Esophagus mucosa (tissue), 1 donor: ENCODE data around the gene SLC19A1. TPM values are rescaled to one million over a fixed set of nuclear protein-coding genes. Genes with fewer than 3 reads are reported as not detected.
A peak's percentile ranks its signal among the peaks of the same experiment; 100 is the strongest.

Experiments
- ATAC-seq: fragments of 200-7000 bp; cut with Tn5 transposase; one replicate; pipeline ENCODE4 v1.9.1; 2020
- total RNA-seq: library from RNA; stranded (reverse); gene quantifications from one replicate; pipeline ENCODE4 v1.2.4, GENCODE V29; 2023
- donor health status: DM: yes; HTN: yes; CAD: no.

SLC19A1 gene
- total RNA-seq, 1 donor from 2014 or later = 3.1 TPM

DNA sequence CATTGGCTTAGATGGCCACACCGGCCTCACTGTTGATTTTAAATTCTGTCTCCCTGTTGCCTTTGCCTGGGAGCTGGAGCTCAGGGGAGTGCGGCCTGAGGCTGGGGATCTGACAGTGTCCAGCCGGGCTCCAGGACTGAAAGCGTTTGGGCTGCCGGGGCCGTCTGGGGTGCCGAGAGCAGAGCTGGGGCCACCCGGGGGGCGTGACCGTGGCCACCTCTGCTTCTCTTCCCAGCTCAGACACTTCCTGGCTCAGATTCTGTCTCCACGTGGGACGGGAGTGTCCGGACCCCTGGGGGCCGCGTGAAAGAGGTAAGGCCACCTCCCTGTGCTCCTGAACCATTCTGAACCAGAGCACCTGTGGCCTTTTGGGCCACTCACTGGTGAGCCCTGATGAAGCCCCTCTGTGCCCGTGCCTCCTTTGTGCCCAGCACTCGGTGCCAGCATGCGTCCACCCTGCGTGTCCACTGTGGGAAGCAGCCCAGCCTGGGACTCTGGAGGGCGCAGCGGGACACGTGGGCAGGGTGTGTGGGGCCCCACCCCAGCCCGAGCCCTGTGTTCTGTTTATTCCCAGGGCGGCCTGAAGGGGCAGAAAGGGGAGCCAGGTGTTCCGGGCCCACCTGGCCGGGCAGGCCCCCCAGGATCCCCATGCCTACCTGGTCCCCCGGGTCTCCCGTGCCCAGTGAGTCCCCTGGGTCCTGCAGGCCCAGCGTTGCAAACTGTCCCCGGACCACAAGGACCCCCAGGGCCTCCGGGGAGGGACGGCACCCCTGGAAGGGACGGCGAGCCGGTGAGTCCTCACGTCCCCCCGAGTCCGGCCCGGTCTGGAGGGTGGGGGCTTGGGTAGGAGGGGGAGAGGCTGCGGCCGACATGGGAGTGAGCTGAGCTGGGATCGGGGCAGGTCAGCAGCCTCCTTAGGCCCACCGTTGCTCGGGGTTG, 64.8 kb downstream of the SLC19A1 start:
- ATAC-seq = peak; percentile 3

DNA sequence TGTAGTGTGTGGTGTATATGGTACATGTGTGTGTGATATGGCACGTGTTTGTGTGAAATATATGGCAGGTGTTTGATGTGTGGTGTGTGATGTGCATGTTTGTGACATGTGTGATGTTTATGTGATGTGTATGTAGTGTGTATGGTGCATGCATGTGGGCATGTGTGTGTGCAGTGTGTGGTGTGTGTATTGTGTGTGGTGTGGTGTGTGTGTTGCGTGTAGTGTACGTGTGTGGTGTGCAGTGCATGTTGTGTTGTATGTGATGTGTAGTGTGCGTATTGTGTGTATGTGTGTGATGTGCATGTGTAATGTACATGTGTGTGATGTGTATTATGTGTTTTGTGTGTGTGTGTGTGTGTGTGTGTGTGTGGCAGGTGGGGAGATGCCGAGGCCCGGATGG, 65.7 kb downstream of the SLC19A1 start:
- no peak for ATAC-seq

- no peak for ATAC-seq
Observed at GRCh38 chr21:45475797-45476570, 66.3 kb downstream of the SLC19A1 start.

GRCh38 chr21:45475004-45475685, 67.1 kb downstream of the SLC19A1 start:
- ATAC-seq = no peak

GRCh38 chr21:45474323-45474950, 67.8 kb downstream of the SLC19A1 start:
- ATAC-seq = no peak

DNA sequence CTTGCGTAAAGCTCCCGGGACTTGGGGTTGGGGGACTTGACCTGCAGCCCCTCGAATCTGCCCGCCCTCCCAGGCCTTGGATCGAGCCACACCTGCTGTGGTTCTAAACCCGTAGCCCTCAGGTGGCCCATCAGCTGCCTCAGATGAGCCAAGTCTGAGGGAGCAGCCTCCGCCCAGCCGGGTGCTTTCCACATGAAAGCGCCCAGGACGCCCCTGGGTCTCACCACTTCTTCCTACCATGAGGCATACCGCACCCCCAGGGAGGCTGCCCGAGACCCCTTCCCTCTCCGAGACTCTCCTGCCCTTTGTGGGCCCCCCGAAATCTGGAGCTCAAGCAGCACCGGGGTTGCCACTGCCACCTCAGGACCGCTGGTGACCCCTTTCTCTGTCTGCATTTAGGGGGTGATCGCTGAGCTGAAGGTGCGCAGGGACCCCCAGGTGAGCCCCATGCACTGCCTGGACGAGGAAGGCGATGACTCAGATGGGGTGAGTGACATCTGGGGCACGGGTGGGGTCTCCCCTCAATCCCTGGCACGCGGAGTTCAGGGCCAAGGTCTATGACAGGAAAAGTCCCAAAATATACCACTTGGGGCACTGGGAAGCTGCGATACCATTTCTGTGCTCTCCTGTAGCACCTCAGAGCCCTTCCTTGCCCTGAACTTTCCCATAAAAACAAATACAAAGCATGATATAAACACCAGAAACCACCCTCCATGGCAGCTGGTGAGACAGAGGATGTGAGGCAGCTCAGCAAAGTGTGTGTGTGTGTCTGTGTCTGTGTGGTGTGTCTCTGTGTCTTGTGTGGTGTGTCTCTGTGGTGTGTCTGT, 68.5 kb downstream of the SLC19A1 start:
- no peak for ATAC-seq

GRCh38 chr21:45472445-45473365, 69.5 kb downstream of the SLC19A1 start:
- no peak for ATAC-seq

GRCh38 chr21:45471525-45472221, 70.6 kb downstream of the SLC19A1 start:
- no peak for ATAC-seq

- peak; percentile 88 for ATAC-seq
Observed at GRCh38 chr21:45470773-45471524, 71.3 kb downstream of the SLC19A1 start.

- no peak for ATAC-seq
Observed at GRCh38 chr21:45470087-45470515, 72.1 kb downstream of the SLC19A1 start.

DNA sequence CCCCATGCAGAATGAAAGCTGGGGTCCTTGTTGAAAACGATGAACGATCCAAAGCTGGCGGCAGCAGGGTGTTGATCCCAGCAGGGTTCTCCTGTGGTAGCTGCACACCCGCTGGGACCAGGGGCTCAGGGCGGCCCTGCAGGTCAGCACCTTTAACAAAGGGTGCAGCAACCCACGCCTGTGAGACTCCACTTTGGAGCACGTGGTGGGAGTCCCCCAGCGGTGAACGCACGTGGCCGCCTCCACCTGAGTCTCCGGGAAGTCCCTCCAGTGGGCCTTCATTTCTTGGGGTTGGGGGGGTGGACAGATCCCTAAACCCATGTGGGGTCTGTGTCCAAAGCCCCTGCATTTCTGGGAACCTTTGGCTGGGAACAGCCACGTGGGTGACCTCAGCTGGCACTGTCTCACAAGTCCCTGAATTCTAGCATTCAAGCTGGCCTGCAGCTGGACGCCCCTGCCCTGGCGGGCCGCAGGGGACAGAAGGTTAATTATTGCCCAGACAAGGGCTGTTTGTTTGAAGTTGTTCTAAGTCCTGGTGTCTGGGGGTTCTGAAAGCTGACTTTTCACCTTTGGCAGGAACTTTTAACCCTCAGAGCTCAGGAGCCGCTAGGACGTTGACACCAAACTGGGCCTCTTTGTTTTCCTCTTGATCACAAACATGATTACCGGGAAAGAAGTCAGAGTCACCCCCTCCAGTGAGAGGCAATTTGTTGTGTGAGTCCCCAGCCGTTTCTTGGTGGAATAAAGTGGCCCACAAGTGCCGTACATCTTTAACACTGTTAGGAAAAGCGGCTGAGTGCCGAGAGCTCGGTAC, 72.8 kb downstream of the SLC19A1 start:
- ATAC-seq = no peak

GRCh38 chr21:45468971-45469272, 73.3 kb downstream of the SLC19A1 start:
- ATAC-seq = no peak

GRCh38 chr21:45468051-45468970, 73.9 kb downstream of the SLC19A1 start:
- no peak for ATAC-seq

DNA sequence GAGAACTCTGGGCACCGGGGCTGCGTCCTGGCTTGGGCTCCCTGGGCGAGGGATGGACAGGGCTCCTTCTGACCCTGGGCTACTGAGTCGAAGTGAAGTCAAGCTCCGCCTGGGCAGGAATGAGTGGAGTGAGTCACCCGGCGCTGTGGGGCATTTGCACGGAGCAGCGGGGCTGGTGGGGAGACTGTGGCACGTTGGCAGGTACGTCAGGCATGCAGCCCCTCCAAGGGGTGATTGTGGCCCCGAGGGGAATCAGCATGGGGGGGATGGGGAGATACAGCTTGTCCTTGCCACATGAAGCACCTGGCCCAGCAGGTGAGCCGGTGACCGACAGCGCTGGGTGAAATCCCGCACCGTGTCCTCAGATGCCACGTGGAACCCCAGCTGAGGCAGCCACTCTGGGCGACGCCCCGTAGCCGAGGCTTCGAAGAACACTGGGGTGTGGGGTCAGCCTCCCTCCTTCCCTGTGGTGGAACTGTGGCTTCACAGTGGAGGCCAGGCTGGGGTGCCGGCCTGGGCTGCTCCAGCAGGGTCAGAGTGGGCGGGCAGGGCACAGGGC, 74.9 kb downstream of the SLC19A1 start:
- no peak for ATAC-seq

DNA sequence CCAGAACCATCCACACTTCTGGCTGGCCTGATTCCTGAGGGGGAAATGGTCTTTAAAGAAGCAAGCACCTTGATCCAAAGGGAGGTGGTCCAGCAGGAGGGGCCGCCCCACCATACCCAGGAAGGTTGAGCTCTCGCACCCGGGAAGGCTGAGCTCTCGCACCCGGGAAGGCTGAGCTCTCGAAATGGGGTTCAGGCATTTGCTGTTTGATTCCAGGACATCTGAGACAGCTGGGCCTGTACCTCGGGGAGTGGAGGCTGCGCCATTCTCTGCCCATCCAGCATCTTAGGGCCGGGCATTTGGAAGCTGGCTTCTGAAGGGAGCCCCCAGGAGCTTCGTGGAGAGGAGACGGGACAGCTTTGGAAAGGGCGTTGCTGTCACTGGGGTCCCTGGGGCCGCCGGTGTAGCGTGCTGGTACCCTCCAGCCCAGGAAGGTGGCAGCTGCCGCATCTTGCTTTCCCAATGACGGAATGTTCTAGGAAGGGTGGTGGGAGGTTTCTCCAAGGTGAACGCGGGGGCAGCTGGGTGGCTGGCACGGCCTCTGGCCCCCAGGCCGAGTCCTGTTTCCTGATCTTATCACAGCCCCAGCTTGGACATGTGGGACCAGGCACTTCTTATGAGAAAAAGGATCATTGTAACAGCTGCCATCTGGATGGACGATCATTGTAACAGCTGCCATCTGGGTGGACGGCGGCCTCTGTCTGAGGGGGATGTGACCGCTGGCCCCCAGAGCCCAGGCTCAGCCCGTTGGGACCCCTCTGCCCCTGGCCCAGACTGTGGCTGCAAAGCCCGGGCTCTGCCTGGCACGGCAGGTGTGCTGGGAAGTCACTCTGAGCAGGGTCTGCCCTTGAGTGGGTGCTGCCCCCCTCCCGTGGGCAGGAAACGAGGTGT, 75.7 kb downstream of the SLC19A1 start:
- ATAC-seq = no peak
